ENCODE measurements around the gene CROT. TPM values are rescaled to one million over a fixed set of nuclear protein-coding genes. Genes with fewer than 3 reads are reported as not detected.

CROT gene
- total RNA-seq, 1 donor from 2014 or later, result 8.4 TPM

DNA sequence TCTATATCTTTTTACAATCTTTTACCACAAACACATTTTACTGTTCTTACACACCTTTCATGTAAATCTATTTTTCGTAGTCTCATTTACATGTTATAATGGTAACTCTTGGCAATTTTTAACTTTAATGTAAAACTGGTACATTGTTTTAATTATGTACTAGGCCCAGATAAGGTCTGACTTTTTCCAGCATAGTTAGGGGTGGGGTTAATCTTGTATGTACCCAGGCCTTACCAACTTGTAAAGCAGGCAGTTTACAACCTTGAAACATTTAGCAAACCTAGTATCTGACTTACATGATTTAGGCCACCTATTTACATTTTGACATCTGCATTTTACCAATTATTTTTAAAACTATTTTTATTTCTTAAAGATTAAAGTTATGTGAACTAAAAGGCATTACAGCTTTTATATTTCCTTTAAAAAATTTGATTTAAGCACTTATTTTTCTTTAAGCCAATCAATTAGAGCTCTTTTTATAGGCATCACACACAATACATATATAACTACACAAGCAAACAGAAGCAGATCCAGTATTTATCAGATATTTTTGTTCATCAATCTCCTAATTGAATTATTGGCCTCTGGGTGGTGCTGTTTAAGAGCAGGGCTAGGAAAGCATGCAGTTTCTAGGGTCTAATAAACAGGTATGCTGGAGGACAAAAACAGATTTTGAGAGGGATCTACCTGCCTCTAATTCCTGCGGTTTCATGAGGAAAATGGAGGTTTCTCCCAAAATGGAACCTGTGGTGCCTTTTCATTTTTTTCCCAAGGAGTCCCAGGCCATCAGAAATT, 19.7 kb upstream of the CROT start:
- Histone ChIP-seq H3K4me3 (no peak overlapping the region), H3K4me1 (no peaks in the 10 kb centered on the region), H3K9me3 (peaks cover 29% of the 10 kb centered on the region), H3K27me3 (no peaks in the 10 kb centered on the region), H3K36me3 (no peaks in the 10 kb centered on the region), H3K27ac (no peak overlapping the region)
- intact Hi-C loops (cut with DNase I), result no loop called here
- DNase-seq, result no peak
- no peak for ATAC-seq
- TF ChIP-seq, protein P1, sequence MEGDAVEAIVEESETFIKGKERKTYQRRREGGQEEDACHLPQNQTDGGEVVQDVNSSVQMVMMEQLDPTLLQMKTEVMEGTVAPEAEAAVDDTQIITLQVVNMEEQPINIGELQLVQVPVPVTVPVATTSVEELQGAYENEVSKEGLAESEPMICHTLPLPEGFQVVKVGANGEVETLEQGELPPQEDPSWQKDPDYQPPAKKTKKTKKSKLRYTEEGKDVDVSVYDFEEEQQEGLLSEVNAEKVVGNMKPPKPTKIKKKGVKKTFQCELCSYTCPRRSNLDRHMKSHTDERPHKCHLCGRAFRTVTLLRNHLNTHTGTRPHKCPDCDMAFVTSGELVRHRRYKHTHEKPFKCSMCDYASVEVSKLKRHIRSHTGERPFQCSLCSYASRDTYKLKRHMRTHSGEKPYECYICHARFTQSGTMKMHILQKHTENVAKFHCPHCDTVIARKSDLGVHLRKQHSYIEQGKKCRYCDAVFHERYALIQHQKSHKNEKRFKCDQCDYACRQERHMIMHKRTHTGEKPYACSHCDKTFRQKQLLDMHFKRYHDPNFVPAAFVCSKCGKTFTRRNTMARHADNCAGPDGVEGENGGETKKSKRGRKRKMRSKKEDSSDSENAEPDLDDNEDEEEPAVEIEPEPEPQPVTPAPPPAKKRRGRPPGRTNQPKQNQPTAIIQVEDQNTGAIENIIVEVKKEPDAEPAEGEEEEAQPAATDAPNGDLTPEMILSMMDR (IDR thresholded peaks at IDR 0.05), result no peak

GRCh38 chr7:87328281-87328680, 17.2 kb upstream of the CROT start:
- intact Hi-C loops (cut with DNase I), result no loop called here
- no peaks in the 10 kb centered on the region for H3K27me3 ChIP-seq
- ATAC-seq (no peak), DNase-seq (no peak)
- TF ChIP-seq, protein P1 (IDR thresholded peaks at IDR 0.05), result no peak
- H3K4me1 ChIP-seq, result no peaks in the 10 kb centered on the region
- peaks cover 29% of the 10 kb centered on the region for H3K9me3 ChIP-seq
- no peak overlapping the region for H3K4me3 ChIP-seq
- no peak overlapping the region for H3K27ac ChIP-seq
- H3K36me3 ChIP-seq, result no peaks in the 10 kb centered on the region

DNA sequence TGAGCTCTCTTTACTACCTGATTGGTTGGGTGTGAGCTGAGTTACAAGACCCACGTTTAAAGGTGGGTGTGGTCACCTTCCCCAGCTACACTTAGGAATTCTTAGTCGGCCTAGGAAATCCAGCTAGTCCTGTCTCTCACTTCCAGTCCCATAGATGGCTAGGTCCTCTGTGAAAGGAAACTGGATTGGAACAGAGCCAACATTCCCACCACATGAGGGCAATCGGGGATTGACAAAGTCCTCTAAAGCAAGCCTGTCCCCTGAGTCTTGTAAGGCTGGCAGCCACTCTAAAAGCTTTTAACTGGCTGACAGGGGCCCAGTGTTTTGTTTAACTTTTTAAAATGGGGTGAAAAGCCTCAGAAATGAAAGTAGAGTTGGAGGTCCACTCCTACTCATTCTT, 15.1 kb upstream of the CROT start:
- ATAC-seq (no peak), DNase-seq (no peak)
- intact Hi-C loops (cut with DNase I), result no loop called here
- Histone ChIP-seq H3K9me3 (peaks cover 29% of the 10 kb centered on the region), H3K27ac (no peak overlapping the region), H3K36me3 (no peaks in the 10 kb centered on the region), H3K4me3 (no peak overlapping the region), H3K4me1 (no peaks in the 10 kb centered on the region), H3K27me3 (no peaks in the 10 kb centered on the region)
- TF ChIP-seq, protein P1 (IDR thresholded peaks at IDR 0.05), result no peak

- Histone ChIP-seq H3K4me1 (no peaks in the 10 kb centered on the region), H3K36me3 (no peaks in the 10 kb centered on the region), H3K27ac (no peak overlapping the region), H3K27me3 (no peaks in the 10 kb centered on the region), H3K9me3 (peaks cover 29% of the 10 kb centered on the region), H3K4me3 (no peak overlapping the region)
- ATAC-seq (no peak), DNase-seq (no peak)
- intact Hi-C loops (cut with DNase I), result no loop called here
- TF ChIP-seq, protein P1 (IDR thresholded peaks at IDR 0.05), result no peak
Measured at GRCh38 chr7:87330942-87331341, 14.5 kb upstream of the CROT start.

DNA sequence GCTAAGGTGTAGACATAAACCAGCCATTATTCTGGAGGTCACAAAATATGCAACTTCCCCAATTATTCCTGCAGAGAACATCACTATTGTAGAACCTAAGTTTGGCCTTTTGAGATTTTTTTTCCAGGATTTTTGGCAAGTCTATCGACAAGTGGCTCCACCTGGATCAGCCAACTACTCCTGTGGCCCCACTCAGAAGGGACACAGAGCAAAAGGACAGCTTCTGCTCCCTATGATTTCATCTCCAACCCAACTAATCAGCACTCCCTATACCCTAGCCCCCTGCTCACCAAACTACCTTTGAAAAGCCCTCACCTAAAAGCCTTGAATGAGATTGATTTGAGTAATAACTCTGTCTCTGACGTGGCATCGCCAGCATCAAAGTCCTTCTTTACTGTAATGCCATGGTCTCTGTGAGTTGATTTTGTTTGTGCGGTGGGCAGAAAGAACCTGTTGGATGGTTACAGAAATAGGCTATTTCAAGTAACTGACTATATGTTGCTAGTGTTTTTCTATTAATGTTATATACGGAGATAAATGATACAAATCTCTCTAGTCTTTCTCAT, 13.7 kb upstream of the CROT start:
- Histone ChIP-seq H3K4me3 (no peak overlapping the region), H3K27ac (no peak overlapping the region), H3K27me3 (no peaks in the 10 kb centered on the region), H3K36me3 (no peaks in the 10 kb centered on the region), H3K4me1 (no peaks in the 10 kb centered on the region), H3K9me3 (peaks cover 23% of the 10 kb centered on the region)
- TF ChIP-seq, protein P1 (IDR thresholded peaks at IDR 0.05), result no peak
- DNase-seq, result no peak
- no peak for ATAC-seq
- intact Hi-C loops (cut with DNase I), result no loop called here

All from upper lobe of right lung (tissue), 1 donor.